H1 (cell line): ENCODE data around the gene GPC3. TPM values are rescaled to one million over a fixed set of nuclear protein-coding genes. Genes with fewer than 3 reads are reported as not detected.

Experiments
- CTCF ChIA-PET: fragments of 300-600 bp; sonication (Branson Sonifier 250); formaldehyde crosslinking; loops from one replicate; lab custom pipeline; 2021; ENCODE audit not compliant: partially characterized antibody; lab: Charles Lee
- POLR2A ChIA-PET: fragments of 300-600 bp; sonication (Branson Sonifier 250); formaldehyde crosslinking; loops from one replicate; lab custom pipeline; 2021; ENCODE audit warnings: inconsistent platforms; ENCODE audit not compliant: partially characterized antibody; lab: Charles Lee
- DNase-seq, 2 experiments: peaks; one replicate each; pipeline versions ENCODE4 v3.0.0 to v3.0.0-alpha.2; 2010 to 2022; ENCODE audit warnings: low spot score in 2 of 2, low read depth in 1 of 2, mixed read lengths in 1 of 2
- FAIRE-seq: peaks from 2 replicates; lab custom pipeline; 2011; peaks lifted over from hg19 to GRCh38; lab: Jason Lieb, UNC
- H2AFZ ChIP-seq: 2 replicates; pipeline ENCODE4 v1.8.1; 2012; ENCODE audit warnings: low read length, inconsistent platforms
- H2AK5ac ChIP-seq: 2 replicates; pipeline ENCODE4 v1.6.1; 2013; ENCODE audit warnings: low read depth, low read length
- H2BK120ac ChIP-seq: replicated peaks from 2 replicates; pipeline ENCODE3; 2013; ENCODE audit warnings: low read depth, low read length, inconsistent platforms
- H2BK12ac ChIP-seq: 2 replicates; pipeline ENCODE4 v1.6.1; 2013; ENCODE audit warnings: low read depth, low read length
- H2BK15ac ChIP-seq: 2 replicates; pipeline ENCODE4 v1.6.1; 2013; ENCODE audit warnings: low read length
- H2BK20ac ChIP-seq: 2 replicates; pipeline ENCODE4 v1.6.1; 2013; ENCODE audit warnings: low read length
- H2BK5ac ChIP-seq: 2 replicates; pipeline ENCODE4 v1.6.1; 2013; ENCODE audit warnings: low read depth, low read length
- H3K14ac ChIP-seq: 2 replicates; pipeline ENCODE4 v1.6.1; 2013; ENCODE audit warnings: inconsistent platforms; ENCODE audit not compliant: insufficient read length
- H3K18ac ChIP-seq: 2 replicates; pipeline ENCODE4 v1.6.1; 2013; ENCODE audit warnings: low read length; ENCODE audit errors: extremely low read depth
- H3K23ac ChIP-seq: 2 replicates; pipeline ENCODE4 v1.6.1; 2013; ENCODE audit warnings: inconsistent platforms; ENCODE audit not compliant: insufficient read length
- H3K23me2 ChIP-seq: 2 replicates; pipeline ENCODE4 v1.6.1; 2013; ENCODE audit warnings: low read depth, low read length
- H3K27ac ChIP-seq: 2 replicates; pipeline ENCODE4 v1.6.1; 2011; ENCODE audit warnings: low read depth, low read length, inconsistent platforms
- H3K27me3 ChIP-seq, 4 experiments: replicated peaks in 1 of 4; 1 replicate in 1 of 4; 2 replicates in 3 of 4; pipeline versions ENCODE4 v1.6.1 to v1.8.1; 2011 to 2013; ENCODE audit warnings: low read length in 3 of 4, mild to moderate bottlenecking in 3 of 4, inconsistent platforms in 2 of 4, mixed read lengths in 2 of 4, moderate library complexity in 1 of 4; ENCODE audit not compliant: control insufficient read depth in 3 of 4, insufficient read depth in 3 of 4; ENCODE audit errors: extremely low read depth in 1 of 4
- H3K36me3 ChIP-seq, 4 experiments: 2 replicates each; pipeline versions ENCODE4 v1.6.1 to v1.8.1; 2011 to 2013; ENCODE audit warnings: mild to moderate bottlenecking in 4 of 4, low read length in 3 of 4, moderate library complexity in 2 of 4, control low read depth in 1 of 4, inconsistent platforms in 1 of 4; ENCODE audit not compliant: insufficient read depth in 4 of 4, control insufficient read depth in 2 of 4
- H3K4ac ChIP-seq: replicated peaks from 2 replicates; pipeline ENCODE3; 2013; ENCODE audit warnings: low read length, low read depth, mixed read lengths, inconsistent platforms; ENCODE audit not compliant: insufficient read length
- H3K4me1 ChIP-seq, 4 experiments: replicated peaks in 1 of 4; 1 replicate in 1 of 4; 2 replicates in 3 of 4; pipeline versions ENCODE4 v1.6.1 to v1.8.1; 2011 to 2013; ENCODE audit warnings: low read length in 3 of 4, inconsistent platforms in 2 of 4, mixed read lengths in 1 of 4; ENCODE audit not compliant: insufficient read depth in 4 of 4, control insufficient read depth in 3 of 4
- H3K4me2 ChIP-seq, 2 experiments: 2 replicates each; pipeline versions ENCODE4 v1.6.1 to v1.8.1; 2011 to 2013; ENCODE audit warnings: low read depth in 2 of 2, low read length in 2 of 2, control low read depth in 1 of 2, inconsistent platforms in 1 of 2, mild to moderate bottlenecking in 1 of 2; ENCODE audit not compliant: insufficient read depth in 1 of 2
- H3K4me3 ChIP-seq, 4 experiments: fragments of 200-600, 300-600 bp in 1 of 4; sonication (generic), shearing (Covaris generic), sonication (Bioruptor Twin) in 1 of 4; 2 replicates each; pipeline versions ENCODE4 v1.5.1 to v1.8.1; 2011 to 2016; ENCODE audit warnings: low read length in 4 of 4, low read depth in 3 of 4, control low read depth in 2 of 4, inconsistent platforms in 2 of 4, mild to moderate bottlenecking in 2 of 4, mixed read lengths in 1 of 4, moderate library complexity in 1 of 4; ENCODE audit not compliant: insufficient read depth in 2 of 4; ENCODE audit errors: extremely low read depth in 1 of 4
- H3K56ac ChIP-seq: replicated peaks from 2 replicates; pipeline ENCODE3; 2013; ENCODE audit warnings: low read depth, mild to moderate bottlenecking, mixed read lengths, low read length, inconsistent platforms; ENCODE audit not compliant: insufficient read length
- H3K79me1 ChIP-seq: 2 replicates; pipeline ENCODE4 v1.6.1; 2013; ENCODE audit warnings: low read depth, low read length, control low read depth
- H3K79me2 ChIP-seq, 2 experiments: 2 replicates each; pipeline versions ENCODE4 v1.6.1 to v1.8.1; 2012 to 2013; ENCODE audit warnings: low read length in 2 of 2, mild to moderate bottlenecking in 2 of 2, inconsistent platforms in 1 of 2; ENCODE audit not compliant: insufficient read depth in 2 of 2, control insufficient read depth in 1 of 2
- H3K9ac ChIP-seq, 4 experiments: replicated peaks in 1 of 4; 1 replicate in 1 of 4; 2 replicates in 3 of 4; pipeline versions ENCODE4 v1.6.1 to v1.8.1; 2011 to 2013; ENCODE audit warnings: low read depth in 3 of 4, low read length in 3 of 4, control low read depth in 2 of 4, mild to moderate bottlenecking in 2 of 4, moderate library complexity in 2 of 4, inconsistent platforms in 1 of 4; ENCODE audit errors: extremely low read depth in 1 of 4
- H3K9me3 ChIP-seq, 2 experiments: 2 replicates each; pipeline versions ENCODE4 v1.6.1 to v1.8.1; 2012 to 2013; ENCODE audit warnings: mild to moderate bottlenecking in 2 of 2, moderate library complexity in 2 of 2, control low read depth in 1 of 2, inconsistent platforms in 1 of 2, low read depth in 1 of 2, low read length in 1 of 2, mixed read lengths in 1 of 2; ENCODE audit not compliant: insufficient read depth in 2 of 2
- H4K20me1 ChIP-seq, 2 experiments: replicated peaks in 1 of 2; 2 replicates each; pipeline versions ENCODE3 to v1.8.1; 2011 to 2013; ENCODE audit warnings: inconsistent platforms in 2 of 2, low read length in 2 of 2, mild to moderate bottlenecking in 1 of 2; ENCODE audit not compliant: insufficient read depth in 2 of 2, control insufficient read depth in 1 of 2
- H4K5ac ChIP-seq: 2 replicates; pipeline ENCODE4 v1.6.1; 2013; ENCODE audit warnings: low read length, low read depth, mixed read lengths, inconsistent platforms; ENCODE audit not compliant: insufficient read length
- H4K8ac ChIP-seq: 2 replicates; pipeline ENCODE4 v1.8.0; 2013; ENCODE audit warnings: mild to moderate bottlenecking, moderate library complexity, low read length, inconsistent platforms; ENCODE audit not compliant: insufficient read depth; ENCODE audit errors: extremely low read depth
- H4K91ac ChIP-seq: replicated peaks from 2 replicates; pipeline ENCODE3; 2013; ENCODE audit warnings: low read length, mixed read lengths, inconsistent platforms; ENCODE audit not compliant: insufficient read length
- CHD1 ChIP-seq: IDR thresholded peaks from 2 replicates; pipeline ENCODE4 v1.6.1; 2012; ENCODE audit warnings: low read depth, low read length, improper control_type of control experiment
- PHF8 ChIP-seq: fragments of 200-600 bp; sonication (generic); conservative IDR thresholded peaks from 2 replicates; pipeline ENCODE4 v1.7.1; 2012; ENCODE audit warnings: low read depth, mild to moderate bottlenecking, inconsistent platforms, low read length, moderate library complexity
- POU5F1 ChIP-seq: IDR thresholded peaks from 2 replicates; pipeline ENCODE4 v1.6.1; 2011; ENCODE audit warnings: low read depth, mild to moderate bottlenecking, low read length, moderate library complexity
- RFX5 ChIP-seq: IDR thresholded peaks from 2 replicates; pipeline ENCODE4 v1.6.1; 2011; ENCODE audit warnings: low read depth, low read length, improper control_type of control experiment, borderline replicate concordance
- SIN3A ChIP-seq, 2 experiments: IDR thresholded peaks in 1 of 2; conservative IDR thresholded peaks in 1 of 2; 2 replicates each; pipeline ENCODE4 v1.6.1; 2011 to 2012; ENCODE audit warnings: low read length in 2 of 2, improper control_type of control experiment in 1 of 2, low read depth in 1 of 2, mild to moderate bottlenecking in 1 of 2
- SP1 ChIP-seq: IDR thresholded peaks from 2 replicates; pipeline ENCODE4 v1.6.1; 2011; ENCODE audit warnings: low read depth, low read length
- USF2 ChIP-seq: IDR thresholded peaks from 2 replicates; pipeline ENCODE4 v1.6.1; 2011; ENCODE audit warnings: low read length, improper control_type of control experiment
- YY1 ChIP-seq: IDR thresholded peaks from 2 replicates; pipeline ENCODE4 v1.6.1; 2011; ENCODE audit warnings: low read depth, mild to moderate bottlenecking, low read length
- WGBS, 2 experiments: shearing (Covaris generic) in 1 of 2; methylation state at CpG; one replicate each; pipeline versions ENCODE4 v1.1.6 to v1.1.7; 2013 to 2015; ENCODE audit warnings: low lambda C conversion rate in 2 of 2, mixed read lengths in 2 of 2, inconsistent platforms in 1 of 2, low coverage in 1 of 2, missing lambda C conversion rate in 1 of 2; ENCODE audit not compliant: insufficient replicate concordance in 2 of 2, insufficient coverage in 1 of 2, insufficient read length in 1 of 2; ENCODE audit errors: extremely low coverage in 1 of 2, missing lambda C conversion rate in 1 of 2; 5-methylcytosine and 5-hydroxymethylcytosine counted together
- polyA plus RNA-seq, 7 experiments: library from polyadenylated mRNA; depleted of rRNA in 3 of 7; stranded (reverse) in 5 of 7; unstranded in 2 of 7; fragments of >200 nt in 5 of 7; fragments of 200-250 nt in 2 of 7; gene quantifications; 1 replicate in 5 of 7; 2 replicates in 1 of 7; 4 replicates in 1 of 7; pipeline versions ENCODE4 v1.2.1 to v1.2.3, GENCODE V29; 2011 to 2013; ENCODE audit warnings: missing spikeins in 2 of 7, mixed read lengths in 2 of 7
- total RNA-seq: library from RNA; stranded (reverse); fragmentation: NEBNext Ultra II Directional; extraction: Animal tissue kit (Norgen Biotek cat#: 25700); gene quantifications from 2 replicates; pipeline ENCODE4 v1.2.1, GENCODE V29; 2021

Gene GPC3
- total and polyA plus RNA-seq, 2 of the 8 experiments (the other 6 are each of a cell fraction or from before 2014, with no cell fraction given): 64.8 to 71.9 TPM

- DNase-seq (no peak), FAIRE-seq (no peak)
- Histone ChIP-seq H3K79me2 (no peaks in the 10 kb centered on the region), H2BK15ac (no peak overlapping the region), H3K23ac (no peak overlapping the region), H3K4me1 (peaks cover 0 to 8% (median 2%) of the 10 kb centered on the region in 4 experiments; a peak in 3 of 7 replicates), H3K18ac (no peak overlapping the region), H3K4me2 (no peak overlapping the region), H3K27me3 (no peaks in the 10 kb centered on the region), H3K4me3 (no peak overlapping the region), H2AFZ (no peak overlapping the region), H3K9ac (no peak overlapping the region), H3K4ac (no peak overlapping the region), H2BK120ac (no peak overlapping the region), H2BK20ac (no peak overlapping the region), H2BK12ac (no peak overlapping the region), H4K5ac (no peak overlapping the region), H3K14ac (no peak overlapping the region), H4K91ac (no peak overlapping the region), H2AK5ac (no peak overlapping the region), H4K8ac (no peak overlapping the region), H3K79me1 (no peaks in the 10 kb centered on the region), H4K20me1 (no peaks in the 10 kb centered on the region), H3K9me3 (no peaks in the 10 kb centered on the region), H3K56ac (no peak overlapping the region), H3K23me2 (no peaks in the 10 kb centered on the region), H3K27ac (no peak overlapping the region), H2BK5ac (no peak overlapping the region), H3K36me3 (no peaks in the 10 kb centered on the region)
- ChIA-PET CTCF (no interaction called here), POLR2A (no interaction called here)
- 84% methylated on average over 4 of the region's 4 CpGs; no CpG with 5 or more reads in 1 of the 2 experiments for WGBS, 2 experiments
- TF ChIP-seq POU5F1 (no peak), PHF8 (no peak), CHD1 (no peak), SP1 (no peak), YY1 (no peak), RFX5 (no peak), SIN3A (conservative IDR thresholded peaks at IDR 0.05 in 1 of 2, IDR thresholded peaks at IDR 0.05 in 1 of 2; ENCODE audit: low read depth in 1 of 2, low read length in 2 of 2) (no peak), USF2 (no peak)
Measured at GRCh38 chrX:133884430-133885394, 100.7 kb downstream of the GPC3 start.
